OCI-LY1 (cell line): ENCODE measurements around the gene OR2A25.

Experiments used
- H2AFZ ChIP-seq: fragments of 200-600 bp; sonication (generic), shearing (Covaris generic); 2 replicates; pipeline ENCODE4 v1.6.0; 2014; ENCODE audit warnings: antibody characterized with exemption, mild to moderate bottlenecking, low read length
- H3F3A ChIP-seq: fragments of 200-600 bp; sonication (generic), shearing (Covaris generic); 2 replicates; pipeline ENCODE4 v1.6.0; 2014; ENCODE audit warnings: mild to moderate bottlenecking, antibody characterized with exemption, low read length, moderate library complexity; ENCODE audit not compliant: insufficient read depth
- H3K27ac ChIP-seq: fragments of 200-600 bp; sonication (generic); 2 replicates; pipeline ENCODE4 v1.5.1; 2014; ENCODE audit warnings: low read length, mixed run types, mild to moderate bottlenecking, low read depth; ENCODE audit not compliant: poor library complexity, severe bottlenecking
- H3K27me3 ChIP-seq: fragments of 200-600 bp; sonication (generic); 2 replicates; pipeline ENCODE4 v1.6.0; 2014; ENCODE audit warnings: antibody characterized with exemption, mild to moderate bottlenecking, low read length, moderate library complexity; ENCODE audit not compliant: insufficient read depth
- H3K36me3 ChIP-seq: fragments of 200-600 bp; sonication (generic); 2 replicates; pipeline ENCODE4 v1.6.1; 2014; ENCODE audit warnings: mild to moderate bottlenecking, antibody characterized with exemption, low read length, moderate library complexity, mixed read lengths; ENCODE audit not compliant: insufficient read depth
- H3K4me1 ChIP-seq: fragments of 200-600 bp; sonication (generic); 2 replicates; pipeline ENCODE4 v1.5.1; 2014; ENCODE audit warnings: mild to moderate bottlenecking, low read length, moderate library complexity; ENCODE audit not compliant: insufficient read depth, severe bottlenecking
- H3K4me2 ChIP-seq: fragments of 200-600 bp; sonication (generic), shearing (Covaris generic); 2 replicates; pipeline ENCODE4 v1.6.1; 2014; ENCODE audit warnings: low read length
- H3K4me3 ChIP-seq: fragments of 200-600 bp; sonication (generic); 2 replicates; pipeline ENCODE4 v1.5.1; 2014; ENCODE audit warnings: low read length, low read depth, mild to moderate bottlenecking, mixed read lengths; ENCODE audit not compliant: poor library complexity, severe bottlenecking
- H3K79me2 ChIP-seq: fragments of 200-600 bp; shearing (Covaris generic); 2 replicates; pipeline ENCODE4 v1.6.1; 2016; ENCODE audit warnings: mixed run types, low read length, mixed read lengths; ENCODE audit not compliant: insufficient read depth
- H3K9ac ChIP-seq: fragments of 200-600 bp; sonication (generic), shearing (Covaris generic); 2 replicates; pipeline ENCODE4 v1.6.1; 2014; ENCODE audit warnings: mild to moderate bottlenecking, low read length, mixed read lengths
- H3K9me2 ChIP-seq: fragments of 200-600 bp; sonication (generic), shearing (Covaris generic); 2 replicates; pipeline ENCODE4 v1.6.1; 2014; ENCODE audit warnings: low read depth, mild to moderate bottlenecking, low read length, mixed read lengths
- H3K9me3 ChIP-seq: fragments of 200-600 bp; shearing (Covaris generic); 2 replicates; pipeline ENCODE4 v1.6.1; 2014; ENCODE audit warnings: low read length, mixed read lengths
- H4K20me1 ChIP-seq: fragments of 200-600 bp; sonication (generic), shearing (Covaris generic); 2 replicates; pipeline ENCODE4 v1.6.0; 2016; ENCODE audit warnings: mild to moderate bottlenecking, low read length; ENCODE audit not compliant: insufficient read depth
- EZH2 ChIP-seq: fragments of 200-600 bp; sonication (generic), shearing (Covaris generic); IDR thresholded peaks from 2 replicates; pipeline ENCODE4 v1.8.0; 2017; ENCODE audit warnings: borderline replicate concordance, mixed run types, mild to moderate bottlenecking, antibody characterized with exemption, low read length, moderate library complexity, mixed read lengths
- TF ChIP-seq, protein P1 (sequence below): fragments of 200-600 bp; sonication (generic), shearing (Covaris generic); IDR thresholded peaks from 2 replicates; pipeline ENCODE4 v1.5.1; 2017; ENCODE audit warnings: mild to moderate bottlenecking, antibody characterized with exemption, low read length, moderate library complexity, mixed read lengths

The OR2A25 gene

DNA sequence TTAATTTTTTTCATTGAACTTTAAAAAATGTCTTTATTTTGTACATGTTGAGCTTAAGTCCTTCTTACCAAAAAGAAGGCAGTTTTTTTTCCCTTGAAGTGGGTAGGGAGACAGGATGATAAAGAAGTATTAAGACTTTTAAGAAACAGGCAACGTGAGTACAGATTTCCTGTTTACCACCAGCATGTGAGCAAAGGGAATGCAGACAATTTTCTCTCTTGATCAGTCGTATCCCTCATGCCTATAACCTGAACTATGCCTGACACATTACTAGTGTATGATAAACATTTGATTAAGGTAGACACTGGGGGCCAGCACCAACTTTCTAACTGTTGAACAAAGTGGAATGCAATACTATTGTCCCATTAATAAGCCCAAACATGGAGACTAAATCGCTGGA, 31.0 kb downstream of the OR2A25 start:
- Histone ChIP-seq H3K4me3 (no peak overlapping the region), H2AFZ (no peak overlapping the region), H4K20me1 (no peaks in the 10 kb centered on the region), H3K36me3 (no peaks in the 10 kb centered on the region), H3K79me2 (no peaks in the 10 kb centered on the region), H3K4me2 (no peak overlapping the region), H3K9ac (no peak overlapping the region), H3K27me3 (no peaks in the 10 kb centered on the region), H3K27ac (no peak overlapping the region), H3K4me1 (no peaks in the 10 kb centered on the region), H3F3A (no peaks in the 10 kb centered on the region), H3K9me3 (no peaks in the 10 kb centered on the region), H3K9me2 (no peaks in the 10 kb centered on the region)
- TF ChIP-seq, protein P1, sequence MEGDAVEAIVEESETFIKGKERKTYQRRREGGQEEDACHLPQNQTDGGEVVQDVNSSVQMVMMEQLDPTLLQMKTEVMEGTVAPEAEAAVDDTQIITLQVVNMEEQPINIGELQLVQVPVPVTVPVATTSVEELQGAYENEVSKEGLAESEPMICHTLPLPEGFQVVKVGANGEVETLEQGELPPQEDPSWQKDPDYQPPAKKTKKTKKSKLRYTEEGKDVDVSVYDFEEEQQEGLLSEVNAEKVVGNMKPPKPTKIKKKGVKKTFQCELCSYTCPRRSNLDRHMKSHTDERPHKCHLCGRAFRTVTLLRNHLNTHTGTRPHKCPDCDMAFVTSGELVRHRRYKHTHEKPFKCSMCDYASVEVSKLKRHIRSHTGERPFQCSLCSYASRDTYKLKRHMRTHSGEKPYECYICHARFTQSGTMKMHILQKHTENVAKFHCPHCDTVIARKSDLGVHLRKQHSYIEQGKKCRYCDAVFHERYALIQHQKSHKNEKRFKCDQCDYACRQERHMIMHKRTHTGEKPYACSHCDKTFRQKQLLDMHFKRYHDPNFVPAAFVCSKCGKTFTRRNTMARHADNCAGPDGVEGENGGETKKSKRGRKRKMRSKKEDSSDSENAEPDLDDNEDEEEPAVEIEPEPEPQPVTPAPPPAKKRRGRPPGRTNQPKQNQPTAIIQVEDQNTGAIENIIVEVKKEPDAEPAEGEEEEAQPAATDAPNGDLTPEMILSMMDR: no peak
- TF ChIP-seq EZH2: no peak

DNA sequence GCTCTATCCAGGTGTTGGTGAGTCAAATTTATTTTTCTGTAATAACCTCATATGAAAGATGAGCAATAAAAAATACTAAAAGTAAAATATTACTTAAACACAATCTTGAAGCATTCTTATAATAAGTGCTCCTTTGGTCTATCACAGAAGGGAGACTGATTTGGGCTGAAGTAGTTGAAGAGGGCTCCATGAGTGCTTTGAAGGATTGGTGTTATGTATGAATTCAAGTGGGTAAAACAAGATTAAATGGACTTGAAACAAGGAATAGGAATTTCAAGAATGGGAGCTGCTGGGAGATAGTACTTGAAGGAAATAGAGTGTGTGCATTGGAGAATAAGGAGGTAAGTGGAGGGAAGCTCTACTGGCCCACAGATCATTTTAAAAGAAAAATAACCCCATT, 32.4 kb downstream of the OR2A25 start:
- Histone ChIP-seq H3K27me3 (no peaks in the 10 kb centered on the region), H3K36me3 (no peaks in the 10 kb centered on the region), H3K79me2 (no peaks in the 10 kb centered on the region), H3F3A (no peaks in the 10 kb centered on the region), H3K9me2 (no peaks in the 10 kb centered on the region), H3K4me1 (no peaks in the 10 kb centered on the region), H4K20me1 (no peaks in the 10 kb centered on the region), H3K4me2 (no peak overlapping the region), H3K9me3 (no peaks in the 10 kb centered on the region), H3K27ac (no peak overlapping the region), H3K9ac (no peak overlapping the region), H2AFZ (no peak overlapping the region), H3K4me3 (no peak overlapping the region)
- TF ChIP-seq, protein P1: no peak
- no peak for TF ChIP-seq EZH2

DNA sequence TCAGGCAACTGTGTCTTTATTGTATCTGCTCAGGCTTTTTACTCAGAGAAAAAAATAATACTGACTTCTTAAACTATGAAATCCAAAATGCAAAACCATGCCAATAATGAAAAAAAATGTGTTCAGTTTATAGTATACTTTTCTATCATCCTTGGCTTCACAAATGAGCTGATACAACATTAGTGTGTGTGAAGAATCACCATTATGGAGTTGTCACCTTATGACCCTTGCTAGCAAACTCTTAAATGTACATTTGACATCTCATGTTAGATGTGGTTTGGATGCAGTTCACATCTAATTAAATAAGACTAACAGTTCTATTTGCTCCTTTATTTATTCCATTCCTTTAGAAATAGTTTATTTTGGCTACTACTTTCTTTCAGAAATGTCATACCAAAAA, 35.6 kb downstream of the OR2A25 start:
- H3K79me2 ChIP-seq: no peaks in the 10 kb centered on the region
- H3K36me3 ChIP-seq: no peaks in the 10 kb centered on the region
- H4K20me1 ChIP-seq: no peaks in the 10 kb centered on the region
- H3K9me2 ChIP-seq: no peaks in the 10 kb centered on the region
- H3K4me2 ChIP-seq: no peak overlapping the region
- TF ChIP-seq, protein P1: no peak
- H3K27ac ChIP-seq: no peak overlapping the region
- H3F3A ChIP-seq: no peaks in the 10 kb centered on the region
- no peak overlapping the region for H3K9ac ChIP-seq
- no peaks in the 10 kb centered on the region for H3K27me3 ChIP-seq
- H3K4me3 ChIP-seq: no peak overlapping the region
- H3K4me1 ChIP-seq: no peaks in the 10 kb centered on the region
- H2AFZ ChIP-seq: no peak overlapping the region
- no peaks in the 10 kb centered on the region for H3K9me3 ChIP-seq
